ENCODE data around the gene AMIGO3.
"Not testable (repeated sequence)": the region's sequence is repeated elsewhere in the genome, so short reads cannot be mapped to it uniquely, and the experiment has no call there.

Gene AMIGO3, protein sequence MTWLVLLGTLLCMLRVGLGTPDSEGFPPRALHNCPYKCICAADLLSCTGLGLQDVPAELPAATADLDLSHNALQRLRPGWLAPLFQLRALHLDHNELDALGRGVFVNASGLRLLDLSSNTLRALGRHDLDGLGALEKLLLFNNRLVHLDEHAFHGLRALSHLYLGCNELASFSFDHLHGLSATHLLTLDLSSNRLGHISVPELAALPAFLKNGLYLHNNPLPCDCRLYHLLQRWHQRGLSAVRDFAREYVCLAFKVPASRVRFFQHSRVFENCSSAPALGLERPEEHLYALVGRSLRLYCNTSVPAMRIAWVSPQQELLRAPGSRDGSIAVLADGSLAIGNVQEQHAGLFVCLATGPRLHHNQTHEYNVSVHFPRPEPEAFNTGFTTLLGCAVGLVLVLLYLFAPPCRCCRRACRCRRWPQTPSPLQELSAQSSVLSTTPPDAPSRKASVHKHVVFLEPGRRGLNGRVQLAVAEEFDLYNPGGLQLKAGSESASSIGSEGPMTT

DNA sequence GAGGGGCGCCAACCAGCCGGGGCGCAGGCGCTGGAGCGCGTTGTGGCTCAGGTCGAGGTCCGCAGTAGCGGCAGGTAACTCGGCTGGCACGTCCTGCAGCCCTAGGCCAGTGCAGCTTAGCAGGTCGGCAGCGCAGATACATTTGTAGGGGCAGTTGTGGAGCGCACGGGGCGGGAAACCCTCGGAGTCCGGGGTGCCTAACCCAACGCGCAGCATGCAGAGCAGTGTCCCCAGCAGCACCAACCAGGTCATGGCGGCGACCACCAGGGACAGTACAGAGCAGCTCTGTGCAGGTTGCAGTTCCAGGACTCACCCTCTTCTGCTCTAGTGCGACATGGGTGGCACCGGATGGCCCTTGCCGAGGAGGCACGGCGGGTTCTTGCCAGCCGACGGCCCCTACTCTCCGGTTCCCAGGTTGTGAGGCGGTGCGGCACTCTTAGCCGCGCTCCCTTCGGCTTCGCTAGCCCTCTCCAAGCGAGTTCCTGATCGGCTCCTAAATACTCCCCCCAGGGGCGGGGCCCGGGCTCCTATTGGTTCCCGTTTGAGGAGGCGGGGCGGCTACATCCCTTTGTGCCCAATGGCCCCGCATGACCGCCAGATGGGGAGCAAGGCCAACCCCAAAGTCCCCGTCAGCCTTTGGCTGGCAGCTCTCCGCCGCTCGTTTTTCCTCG is at the start of gene AMIGO3:
TSS of gene AMIGO3 (minus strand) at position 471 of the 671 bp plus-strand sequence. CDS start at position 252, 219 bp downstream.
- peak; percentile 96 for DNase-seq

DNA sequence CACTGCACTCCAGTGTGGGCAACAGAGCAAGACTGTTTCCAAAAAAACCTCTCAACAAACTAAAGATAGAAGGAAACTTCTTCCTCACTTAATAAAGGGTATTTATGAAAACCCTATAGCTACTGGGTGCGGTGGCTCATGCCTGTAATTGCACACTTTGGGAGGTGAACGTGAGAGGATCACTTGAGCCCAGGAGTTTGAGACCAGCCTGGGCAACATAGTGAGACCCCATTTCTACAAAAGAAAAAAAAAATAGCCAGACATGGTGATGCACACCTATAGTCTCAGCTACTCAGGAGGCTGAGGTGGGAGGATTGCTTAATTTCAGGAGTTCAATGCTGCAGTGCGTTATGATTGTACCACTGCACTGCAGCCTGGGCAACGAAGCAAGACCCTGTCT is 44.5 kb upstream of the AMIGO3 start:
- DNase-seq = no peak

GRCh38 chr3:49761661-49762060 is 42.2 kb upstream of the AMIGO3 start:
- no peak for DNase-seq

- DNase-seq = no peak
These were observed 39.7 kb upstream of the AMIGO3 start for GRCh38 chr3:49759226-49759625.

GRCh38 chr3:49757197-49757596 is 37.7 kb upstream of the AMIGO3 start:
- no peak for DNase-seq

GRCh38 chr3:49756036-49756435 is 36.6 kb upstream of the AMIGO3 start:
- DNase-seq = no peak

DNA sequence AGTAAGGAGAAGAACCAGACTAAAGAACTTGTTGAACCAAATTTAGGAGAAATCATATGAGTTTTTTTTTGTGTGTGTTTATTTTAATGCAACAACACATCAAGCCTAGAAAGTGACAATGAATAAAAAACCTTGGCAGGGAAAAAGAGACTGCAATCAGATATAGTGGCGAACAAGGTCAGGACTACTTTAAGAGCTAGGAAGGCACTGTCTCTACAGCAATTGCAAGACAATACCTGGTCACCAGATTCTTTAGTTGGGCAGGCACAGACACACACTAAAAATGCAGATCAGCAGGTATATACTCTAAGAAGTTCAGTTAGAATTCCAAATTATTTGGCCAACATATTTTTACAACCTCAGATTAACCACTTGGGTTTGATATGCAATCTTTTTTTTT is 35.1 kb upstream of the AMIGO3 start:
- DNase-seq = no peak

DNA sequence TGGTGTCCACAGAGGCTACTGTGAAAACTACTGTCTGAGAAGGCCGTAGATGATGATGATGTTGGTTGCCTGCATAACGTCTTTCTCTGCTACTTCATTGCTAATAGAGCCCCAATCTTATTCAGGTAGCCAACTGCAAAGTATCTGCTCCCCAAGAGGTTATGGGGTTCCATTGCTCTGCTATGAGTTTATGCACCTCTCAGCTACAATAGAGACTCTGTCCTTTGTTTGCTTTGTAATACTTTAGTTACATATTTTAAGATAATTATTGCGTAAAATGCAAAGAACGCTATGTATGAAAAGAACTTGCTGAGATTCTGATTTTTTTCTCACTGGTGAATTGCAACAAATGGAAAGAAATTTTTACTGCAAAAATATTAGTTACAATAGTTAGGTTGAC is 32.0 kb upstream of the AMIGO3 start:
- no peak for DNase-seq

- no peak for DNase-seq
These were observed 30.6 kb upstream of the AMIGO3 start for GRCh38 chr3:49750056-49750455.

- not testable (repeated sequence) for DNase-seq
These were observed 29.4 kb upstream of the AMIGO3 start for GRCh38 chr3:49748874-49749273.

- DNase-seq = no peak
These were observed 28.5 kb upstream of the AMIGO3 start for GRCh38 chr3:49747792-49748480.

DNA sequence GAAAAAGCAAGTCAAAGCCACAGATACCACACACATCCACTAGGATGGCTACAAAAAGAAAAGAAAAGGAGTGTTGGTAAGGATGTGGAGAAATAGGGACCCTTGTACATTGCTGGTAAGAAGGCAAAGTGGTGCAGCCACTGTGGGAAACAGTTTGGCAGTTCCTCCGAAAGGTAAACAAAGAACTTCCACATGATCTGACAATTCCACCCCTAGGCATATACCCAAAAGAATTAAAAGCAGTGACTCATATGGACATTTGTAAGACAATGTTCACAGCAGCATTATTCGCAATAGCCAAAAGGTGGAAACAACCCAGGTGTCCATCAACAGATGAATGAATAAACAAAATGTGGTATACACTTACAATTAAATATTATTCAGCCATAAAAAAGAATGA is 26.5 kb upstream of the AMIGO3 start:
- no peak for DNase-seq

DNA sequence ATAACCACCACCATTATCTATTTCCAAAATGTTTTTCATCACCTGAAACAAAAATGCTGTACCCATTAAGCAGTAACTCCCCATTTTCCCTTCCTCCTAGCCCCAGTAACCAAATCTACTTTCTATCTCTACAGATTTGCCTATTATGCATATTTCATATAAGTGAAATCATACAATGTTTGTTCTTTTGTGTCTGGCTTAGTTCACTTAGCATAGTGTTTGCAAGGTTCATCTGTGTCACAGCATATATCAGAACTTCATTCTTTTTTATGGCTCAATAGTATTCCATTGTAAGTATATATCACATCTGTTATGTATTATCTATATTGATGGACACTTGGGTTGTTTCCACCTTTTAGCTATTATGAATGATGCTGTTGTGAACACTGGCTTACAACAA is 20.9 kb upstream of the AMIGO3 start:
- no peak for DNase-seq

- DNase-seq = no peak
These were observed 18.7 kb upstream of the AMIGO3 start for GRCh38 chr3:49738067-49738713.

GRCh38 chr3:49734752-49735151 is 15.3 kb upstream of the AMIGO3 start:
- no peak for DNase-seq

- no peak for DNase-seq
These were observed 14.1 kb upstream of the AMIGO3 start for GRCh38 chr3:49733551-49733950.

DNA sequence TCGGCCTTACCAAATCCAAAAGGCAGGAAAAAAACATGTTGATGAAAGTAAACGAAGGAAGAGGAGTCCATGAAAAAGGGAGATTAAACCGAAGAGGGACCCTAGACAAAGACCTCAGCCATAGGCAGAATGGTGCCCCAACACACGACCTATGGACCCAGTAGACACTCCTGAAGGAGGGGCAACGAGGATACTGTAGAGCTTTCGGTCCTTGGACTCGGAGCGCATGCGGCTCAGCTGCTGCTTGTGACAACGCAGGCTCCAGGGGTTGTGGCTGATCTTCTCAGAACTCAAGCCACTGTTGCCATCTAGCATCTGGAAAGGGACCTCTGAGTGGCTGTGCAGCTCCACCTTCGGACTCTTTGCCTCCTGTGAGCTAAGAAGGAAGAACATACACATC is 13.1 kb upstream of the AMIGO3 start:
- DNase-seq = no peak

GRCh38 chr3:49729966-49730609 is 10.6 kb upstream of the AMIGO3 start:
- DNase-seq = no peak

DNA sequence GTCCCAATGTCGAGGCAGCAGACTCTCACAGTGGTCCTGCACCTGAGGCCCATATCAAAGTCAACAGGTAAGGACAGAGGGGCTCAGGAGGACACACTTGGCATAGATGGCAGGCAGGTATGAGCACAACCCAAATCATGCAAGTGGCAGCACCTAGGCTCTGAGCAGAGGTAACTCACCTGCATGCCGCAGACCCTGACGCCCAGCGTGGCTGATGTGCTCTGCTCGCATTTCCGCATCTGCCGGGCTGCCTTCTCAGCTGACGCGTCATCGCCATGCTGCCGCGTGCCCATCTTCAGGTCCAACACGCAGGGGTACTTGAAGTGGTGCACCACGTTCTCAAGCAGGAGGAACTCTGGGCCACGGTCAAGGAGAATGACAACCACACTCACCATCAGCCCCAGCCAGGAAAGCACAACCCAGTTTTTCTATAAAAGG is 8.5 kb upstream of the AMIGO3 start:
- no peak for DNase-seq

DNA sequence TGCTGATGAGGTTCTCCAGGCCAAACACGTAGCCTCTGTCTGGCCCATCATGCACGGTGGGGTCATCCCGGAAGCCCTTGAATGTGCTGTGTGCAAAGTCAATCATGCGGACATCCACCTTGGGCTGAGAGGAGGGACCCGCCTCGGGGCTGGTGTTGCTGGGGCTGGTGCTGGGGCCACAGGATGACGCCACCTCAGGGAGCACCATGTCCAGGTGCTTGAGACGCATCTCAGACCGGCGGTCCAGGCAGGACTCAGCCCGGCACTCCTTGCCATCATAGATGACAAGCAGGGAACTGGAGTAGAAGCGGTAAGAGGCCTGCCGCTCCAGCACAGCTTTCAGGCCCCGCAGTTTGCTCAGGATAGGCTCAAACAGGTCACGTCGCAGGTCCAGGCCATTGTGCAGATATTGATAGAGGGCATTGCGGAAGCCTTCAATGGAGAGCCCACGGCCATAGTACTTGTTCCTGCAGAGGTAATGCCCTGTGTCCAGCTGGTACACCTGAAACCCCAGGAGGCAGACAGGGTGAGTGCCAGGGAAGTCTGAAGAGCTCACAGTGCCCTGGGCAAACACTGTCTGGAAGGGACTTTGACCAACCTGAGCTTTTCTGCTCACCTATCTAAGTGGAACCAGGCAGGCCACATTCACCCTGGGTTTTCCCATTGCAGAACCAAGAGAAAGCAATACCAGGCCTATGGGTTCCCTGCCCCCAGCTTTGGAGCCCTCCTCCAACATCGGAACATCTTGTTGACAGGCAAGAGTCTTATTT is 7.9 kb upstream of the AMIGO3 start:
- no peak for DNase-seq

GRCh38 chr3:49725906-49726681 is 6.6 kb upstream of the AMIGO3 start:
- no peak for DNase-seq

All from NCI-H510A (cell line).